MCF 10A (cell line): ENCODE results near the gene SCAF11. TPM values are rescaled to one million over a fixed set of nuclear protein-coding genes. Genes with fewer than 3 reads are reported as not detected.
A peak's percentile ranks its signal among the peaks of the same experiment; 100 is the strongest.

Source experiments
- BruUV-seq: library from RNA; stranded (reverse); fragments of 400-500 nt; replicated peaks from 2 replicates; lab custom pipeline; 2021; lab: Mats Ljungman, UMichigan
- CTCF ChIA-PET: fragments of 300-600 bp; sonication (Branson Sonifier 250); formaldehyde crosslinking; extraction: SDS; loops from one replicate; lab custom pipeline; 2021; ENCODE audit warnings: antibody characterized with exemption, inconsistent platforms; lab: Yijun Ruan, JAX
- POLR2A ChIA-PET: fragments of 300-600, 350-650 bp; sonication (Branson Sonifier 250); formaldehyde crosslinking; extraction: SDS; loops from one replicate; lab custom pipeline; 2020; ENCODE audit warnings: antibody characterized with exemption, inconsistent platforms; lab: Yijun Ruan, JAX
- DNase-seq: peaks from one replicate; pipeline ENCODE4 v3.0.0-alpha.2; 2018; ENCODE audit not compliant: unreplicated experiment
- H3K27ac Mint-ChIP-seq: one replicate; pipeline ENCODE4 v1.8.0; 2022; ENCODE audit warnings: mild to moderate bottlenecking, low read depth, mixed read lengths; ENCODE audit not compliant: unreplicated experiment
- H3K27me3 Mint-ChIP-seq: one replicate; pipeline ENCODE4 v1.8.0; 2022; ENCODE audit warnings: mixed read lengths; ENCODE audit not compliant: insufficient read depth, unreplicated experiment
- H3K36me3 Mint-ChIP-seq: one replicate; pipeline ENCODE4 v1.8.0; 2022; ENCODE audit warnings: mild to moderate bottlenecking, moderate library complexity, mixed read lengths; ENCODE audit not compliant: insufficient read depth, unreplicated experiment
- H3K4me1 Mint-ChIP-seq: one replicate; pipeline ENCODE4 v1.8.0; 2022; ENCODE audit warnings: mixed read lengths; ENCODE audit not compliant: insufficient read depth, unreplicated experiment
- H3K4me3 Mint-ChIP-seq: one replicate; pipeline ENCODE4 v1.8.0; 2022; ENCODE audit warnings: mild to moderate bottlenecking, moderate library complexity, mixed read lengths; ENCODE audit not compliant: unreplicated experiment
- H3K9me3 Mint-ChIP-seq: one replicate; pipeline ENCODE4 v1.8.0; 2022; ENCODE audit warnings: mixed read lengths; ENCODE audit not compliant: unreplicated experiment
- CTCF ChIP-seq: fragments of 200-600 bp; IDR thresholded peaks from one replicate; pipeline ENCODE4 v1.8.0; 2022; ENCODE audit warnings: antibody characterized with exemption, mild to moderate bottlenecking; ENCODE audit not compliant: unreplicated experiment
- intact Hi-C: fragments of 100-400 bp; cut with micrococcal nuclease; formaldehyde crosslinking; loops from 2 replicates; pipeline ENCODE4 v1.14.1; 2022
- total RNA-seq: library from RNA; stranded (reverse); gene quantifications from 2 replicates; pipeline ENCODE4 v1.2.3, GENCODE V29; 2022

The SCAF11 gene
- total RNA-seq, 1 experiment from 2014 or later = 107 TPM

GRCh38 chr12:45879363-45879895 is 110.9 kb downstream of the SCAF11 start:
- Mint-ChIP-seq H3K4me1 (peaks cover 9% of the 10 kb centered on the region), H3K9me3 (no peaks in the 10 kb centered on the region), H3K27me3 (no peaks in the 10 kb centered on the region), H3K36me3 (peaks cover 33% of the 10 kb centered on the region), H3K27ac (no peak overlapping the region), H3K4me3 (no peak overlapping the region)
- BruUV-seq = no TSS peak
- intact Hi-C loops = no loop called here
- ChIA-PET POLR2A (interaction anchor here (0.9 kb wide), 1 partner anchor 31 kb away, joined by 3 read pairs; no protein-coding TSS in a partner anchor), CTCF (no interaction called here)
- DNase-seq = no peak
- TF ChIP-seq CTCF = no peak

GRCh38 chr12:45878630-45879255 is 111.6 kb downstream of the SCAF11 start:
- DNase-seq = peak; percentile 1
- Mint-ChIP-seq H3K4me3 (no peak overlapping the region), H3K4me1 (peaks cover 9% of the 10 kb centered on the region), H3K9me3 (no peaks in the 10 kb centered on the region), H3K36me3 (peaks cover 37% of the 10 kb centered on the region), H3K27me3 (no peaks in the 10 kb centered on the region), H3K27ac (peak overlapping the region; percentile 40)
- no peak for TF ChIP-seq CTCF
- intact Hi-C loops = no loop called here
- ChIA-PET CTCF (interaction anchor here (0.6 kb wide), 1 partner anchor 38 kb away, joined by 3 read pairs; no protein-coding TSS in a partner anchor), POLR2A (interaction anchor here (0.9 kb wide), 1 partner anchor 32 kb away, joined by 3 read pairs; no protein-coding TSS in a partner anchor)
- no TSS peak for BruUV-seq

GRCh38 chr12:45877069-45877468 is 113.3 kb downstream of the SCAF11 start:
- BruUV-seq = no TSS peak
- Mint-ChIP-seq H3K27ac (no peak overlapping the region), H3K27me3 (no peaks in the 10 kb centered on the region), H3K4me3 (no peak overlapping the region), H3K36me3 (peaks cover 30% of the 10 kb centered on the region), H3K4me1 (peaks cover 9% of the 10 kb centered on the region), H3K9me3 (no peaks in the 10 kb centered on the region)
- TF ChIP-seq CTCF = no peak
- intact Hi-C loops = no loop called here
- no peak for DNase-seq
- ChIA-PET POLR2A (interaction anchor here (0.6 kb wide), 1 partner anchor 541 kb away, joined by 3 read pairs; no protein-coding TSS in a partner anchor), CTCF (interaction anchor here (0.7 kb wide), 1 partner anchor 1361 kb away, joined by 4 read pairs; no protein-coding TSS in a partner anchor)

- BruUV-seq = no TSS peak
- intact Hi-C loops = no loop called here
- H3K36me3 Mint-ChIP-seq = peaks cover 42% of the 10 kb centered on the region
- no peak for DNase-seq
- H3K27ac Mint-ChIP-seq = no peak overlapping the region
- no peaks in the 10 kb centered on the region for H3K9me3 Mint-ChIP-seq
- no peak for TF ChIP-seq CTCF
- POLR2A ChIA-PET = no interaction called here
- no peak overlapping the region for H3K4me3 Mint-ChIP-seq
- no peaks in the 10 kb centered on the region for H3K27me3 Mint-ChIP-seq
- no peaks in the 10 kb centered on the region for H3K4me1 Mint-ChIP-seq
- CTCF ChIA-PET = interaction anchor here (0.6 to 0.9 kb wide), 2 partner anchors 58 to 349 kb away, joined by 3 read pairs; no protein-coding TSS in a partner anchor
Measured at GRCh38 chr12:45872446-45872845, 117.9 kb downstream of the SCAF11 start.
